ENCODE results near the gene TPST1.
"Not testable (repeated sequence)": the region's sequence is repeated elsewhere in the genome, so short reads cannot be mapped to it uniquely, and the experiment has no call there.

The TPST1 gene

DNA sequence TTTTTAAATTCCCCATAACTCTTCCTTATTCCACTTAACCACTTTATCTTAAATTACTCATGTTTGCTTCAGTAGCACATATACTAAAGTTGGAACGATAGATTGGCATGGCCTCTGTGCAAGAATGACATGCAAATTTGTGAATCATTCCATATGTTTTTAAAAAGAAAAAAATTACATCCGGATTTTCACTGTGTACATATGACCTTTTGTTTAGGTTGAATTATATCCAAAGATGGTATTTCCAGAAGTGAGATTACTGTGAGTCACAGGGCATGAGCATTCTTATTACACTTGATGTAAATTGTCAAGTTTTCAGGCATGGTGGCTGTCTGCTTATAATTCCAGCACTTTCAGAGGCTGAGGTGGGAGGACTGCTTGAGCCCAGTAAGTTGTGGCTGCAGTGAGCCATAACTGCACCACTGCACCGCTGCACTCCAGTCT lies 190.0 kb downstream of the TPST1 start:
- not testable (repeated sequence) for DNase-seq

DNA sequence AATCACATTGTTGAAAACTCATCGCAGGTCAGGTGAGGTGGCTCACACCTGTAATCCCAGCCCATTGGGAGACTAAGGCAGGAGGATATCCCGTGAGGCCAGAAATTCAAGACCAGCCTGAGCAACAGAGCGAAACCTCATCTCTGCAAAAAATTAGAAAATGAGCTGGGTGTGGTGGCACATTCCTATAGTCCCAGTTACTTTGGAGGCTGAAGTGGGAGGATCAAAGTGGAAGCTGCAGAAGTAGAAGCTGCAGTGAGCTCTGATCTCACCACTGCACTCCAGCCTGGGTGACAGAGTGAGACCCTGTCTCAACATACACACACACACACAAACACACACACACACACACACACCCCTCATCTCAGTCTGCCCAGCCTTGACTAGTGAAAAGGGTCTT lies 190.9 kb downstream of the TPST1 start:
- not testable (repeated sequence) for DNase-seq

GRCh38 chr7:66398841-66399240 lies 193.7 kb downstream of the TPST1 start:
- DNase-seq, result not testable (repeated sequence)

- DNase-seq, result no peak
These were observed 194.4 kb downstream of the TPST1 start for GRCh38 chr7:66399566-66399965.

DNA sequence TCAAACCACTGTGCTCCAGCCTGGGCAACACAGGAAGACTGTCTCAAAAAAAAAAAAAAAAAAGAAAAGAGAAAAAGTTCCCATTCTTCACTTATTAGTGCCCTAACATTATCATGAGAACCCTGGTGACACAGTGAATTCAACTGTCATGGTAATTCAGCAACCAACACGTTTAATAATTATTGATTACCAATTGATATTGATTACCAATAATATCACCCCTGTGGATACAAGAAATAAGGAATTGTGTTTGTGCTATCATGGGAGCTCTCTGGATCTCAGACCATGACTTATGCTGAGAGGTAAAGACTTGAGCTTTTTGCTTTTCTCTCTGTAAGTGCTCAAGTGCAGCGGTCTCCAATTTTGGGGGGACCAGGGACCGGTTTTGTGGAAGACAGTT lies 195.3 kb downstream of the TPST1 start:
- no peak for DNase-seq

- DNase-seq, result not testable (repeated sequence)
These were observed 196.0 kb downstream of the TPST1 start for GRCh38 chr7:66401126-66401525.

DNA sequence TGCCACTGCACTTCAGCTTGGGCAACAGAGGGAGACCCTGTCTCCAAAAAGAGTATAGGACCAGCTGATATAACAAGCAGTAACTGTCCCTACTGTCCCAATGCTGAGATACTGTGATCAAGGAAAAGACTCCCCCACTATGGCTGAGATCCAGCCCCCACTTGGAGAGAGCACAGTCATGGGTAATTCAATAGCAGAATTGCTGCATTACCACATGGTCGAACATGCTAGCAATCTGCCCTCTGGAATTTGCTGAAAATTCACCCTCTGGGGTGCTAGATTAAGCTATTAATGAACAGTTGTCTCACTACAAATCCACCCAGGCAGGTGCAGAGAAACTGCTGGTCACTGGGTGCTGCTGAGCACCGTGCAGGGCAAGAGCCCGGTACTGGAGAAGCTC lies 196.8 kb downstream of the TPST1 start:
- DNase-seq, result not testable (repeated sequence)

DNA sequence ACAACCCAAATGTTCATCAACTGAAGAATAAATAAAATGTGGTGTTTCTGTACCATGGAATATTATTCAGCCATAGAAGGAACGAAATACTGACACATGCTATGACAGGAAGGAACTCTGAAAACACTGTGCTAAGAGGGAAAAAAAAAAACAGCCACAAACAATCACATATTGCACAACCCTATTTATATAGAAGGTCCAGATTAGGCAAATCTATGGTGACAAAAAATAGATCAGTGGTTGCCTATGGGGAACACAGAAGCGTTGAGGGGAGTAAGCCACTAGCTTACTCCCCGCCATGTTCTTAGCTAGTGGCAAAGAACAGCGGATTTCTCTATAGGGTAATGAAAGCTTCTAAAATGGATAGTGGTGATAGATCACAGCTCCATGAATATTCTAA lies 198.4 kb downstream of the TPST1 start:
- DNase-seq, result no peak

DNA sequence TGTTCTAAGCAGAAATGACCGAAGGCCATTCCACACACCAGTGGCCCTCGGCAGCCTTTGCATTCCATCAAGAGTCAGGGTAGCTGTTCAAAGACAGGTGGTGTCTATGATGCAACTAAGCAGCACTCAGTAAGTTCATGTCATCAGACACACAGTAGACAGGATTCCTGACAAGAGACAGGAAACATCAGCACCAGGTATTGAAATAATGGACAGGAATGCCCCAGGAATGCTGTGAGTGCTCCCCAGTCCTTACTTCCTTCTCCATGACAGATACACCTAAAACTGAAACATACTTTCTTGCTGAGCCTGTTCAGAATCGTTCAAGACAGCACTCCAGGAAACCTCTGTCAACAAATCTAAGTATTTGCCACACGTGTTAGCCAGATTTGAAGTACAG lies 204.4 kb downstream of the TPST1 start:
- no peak for DNase-seq
